ENCODE measurements around the gene FGF11.

GRCh38 chr17:7403727-7403976 is 35.7 kb upstream of the FGF11 start:
- TF ChIP-seq POLR2AphosphoS5 (IDR thresholded peaks at IDR 0.05; ENCODE audit: insufficient read depth, low read depth, low read length) (no peak), MYC (IDR thresholded peaks at IDR 0.05; ENCODE audit: low read depth, low read length) (no peak), CTCF (IDR thresholded peaks at IDR 0.05; ENCODE audit: extremely low read depth in 1 of 2, insufficient read depth in 1 of 2, low read depth in 1 of 2, low read length in 2 of 2) (no peak)
